ENCODE measurements around the gene PNPO.

GRCh38 chr17:47935961-47936360, 5.4 kb upstream of the PNPO start:
- TF ChIP-seq POLR2AphosphoS5 (IDR thresholded peaks at IDR 0.05) (no peak), CTCF (IDR thresholded peaks at IDR 0.05) (no peak), POLR2A (IDR thresholded peaks at IDR 0.05) (no peak)
